K562 (cell line): ENCODE data around the gene TMEM143. TPM values are rescaled to one million over a fixed set of nuclear protein-coding genes. Genes with fewer than 3 reads are reported as not detected.
A peak's percentile ranks its signal among the peaks of the same experiment; 100 is the strongest.

Experiments used
- BDP1 ChIP-seq: IDR thresholded peaks from 3 replicates; pipeline ENCODE4 v1.6.1; 2011; ENCODE audit not compliant: insufficient read length, insufficient read depth
- HCFC1 ChIP-seq: IDR thresholded peaks from 2 replicates; pipeline ENCODE4 v1.6.1; 2012; ENCODE audit warnings: low read depth, low read length, improper control_type of control experiment
- MAZ ChIP-seq, 2 experiments: fragments of 450-650 bp in 1 of 2; sonication (generic) in 1 of 2; formaldehyde crosslinking; IDR thresholded peaks in 1 of 2; conservative IDR thresholded peaks in 1 of 2; 2 replicates each; pipeline versions ENCODE4 v1.4.0 to v1.5.0; 2020; ENCODE audit warnings: mild to moderate bottlenecking in 1 of 2, missing genetic modification reagents in 1 of 2
- MYNN ChIP-seq, 2 experiments: sonication (generic); formaldehyde crosslinking in 1 of 2; IDR thresholded peaks; 2 replicates each; pipeline versions ENCODE4 v1.5.0 to v1.6.1; 2016 to 2020; ENCODE audit warnings: antibody characterized with exemption in 1 of 2, missing genetic modification reagents in 1 of 2
- SMAD1 ChIP-seq: fragments of 150-350 bp; IDR thresholded peaks from 2 replicates; pipeline ENCODE4 v1.6.1; 2014; ENCODE audit warnings: low read length, low read depth; ENCODE audit not compliant: partially characterized antibody
- polyA plus RNA-seq, 8 experiments: library from polyadenylated mRNA; depleted of rRNA in 4 of 8; stranded (reverse) in 5 of 8; unstranded in 3 of 8; fragments of >200 nt; fragmentation: Nextera tagmentation in 2 of 8; fragmentation: Illumina TruSeq in 1 of 8; extraction: Ambion mirVana in 2 of 8; extraction: Trizol in 1 of 8; gene quantifications; 2 replicates each; pipeline versions ENCODE4 v1.2.1 to v1.2.3, GENCODE V29; 2011 to 2014; ENCODE audit warnings: inconsistent platforms in 1 of 8, missing spikeins in 1 of 8
- total RNA-seq, 7 experiments: library from RNA; depleted of rRNA in 6 of 7; stranded (reverse); fragments of >200 nt in 6 of 7; fragmentation: Illumina TruSeq in 2 of 7; extraction: Trizol in 2 of 7; gene quantifications; 2 replicates each; pipeline versions ENCODE4 v1.2.1 to v1.2.3, GENCODE V29; 2011 to 2021; ENCODE audit warnings: low replicate concordance in 1 of 7
- TF ChIP-seq, protein P1 (sequence below), 2 experiments: fragments of 450-650 bp in 1 of 2; sonication (generic) in 1 of 2; formaldehyde crosslinking in 1 of 2; IDR thresholded peaks; 2 replicates each; pipeline versions ENCODE4 v1.7.1 to v1.9.0; 2016 to 2022; ENCODE audit warnings: inconsistent platforms in 1 of 2, mild to moderate bottlenecking in 1 of 2, missing genetic modification reagents in 1 of 2
- TF ChIP-seq, protein P2 (sequence below), 2 experiments: fragments of 450-650 bp in 1 of 2; IDR thresholded peaks; 2 replicates each; pipeline ENCODE4 v1.6.1; 2011 to 2017; ENCODE audit warnings: low read depth in 2 of 2, antibody characterized with exemption in 1 of 2, borderline replicate concordance in 1 of 2, low read length in 1 of 2, mild to moderate bottlenecking in 1 of 2, mixed read lengths in 1 of 2; ENCODE audit not compliant: control insufficient read depth in 1 of 2
- TF ChIP-seq, protein P3 (sequence below): sonication (generic); formaldehyde crosslinking; IDR thresholded peaks from 2 replicates; pipeline ENCODE4 v1.9.0; 2022; ENCODE audit warnings: mild to moderate bottlenecking, missing genetic modification reagents
- TF ChIP-seq, protein P4 (sequence below): fragments of 250-450 bp; sonication (Bioruptor Pico); IDR thresholded peaks from 2 replicates; pipeline ENCODE4 v1.9.0; 2021; ENCODE audit warnings: mild to moderate bottlenecking, inconsistent platforms

TMEM143 gene
- total and polyA plus RNA-seq, 9 of the 15 experiments (the other 6 are each of a cell fraction or from before 2014, with no cell fraction given), result 0.66 to 8.8 (median 4.3) TPM

DNA sequence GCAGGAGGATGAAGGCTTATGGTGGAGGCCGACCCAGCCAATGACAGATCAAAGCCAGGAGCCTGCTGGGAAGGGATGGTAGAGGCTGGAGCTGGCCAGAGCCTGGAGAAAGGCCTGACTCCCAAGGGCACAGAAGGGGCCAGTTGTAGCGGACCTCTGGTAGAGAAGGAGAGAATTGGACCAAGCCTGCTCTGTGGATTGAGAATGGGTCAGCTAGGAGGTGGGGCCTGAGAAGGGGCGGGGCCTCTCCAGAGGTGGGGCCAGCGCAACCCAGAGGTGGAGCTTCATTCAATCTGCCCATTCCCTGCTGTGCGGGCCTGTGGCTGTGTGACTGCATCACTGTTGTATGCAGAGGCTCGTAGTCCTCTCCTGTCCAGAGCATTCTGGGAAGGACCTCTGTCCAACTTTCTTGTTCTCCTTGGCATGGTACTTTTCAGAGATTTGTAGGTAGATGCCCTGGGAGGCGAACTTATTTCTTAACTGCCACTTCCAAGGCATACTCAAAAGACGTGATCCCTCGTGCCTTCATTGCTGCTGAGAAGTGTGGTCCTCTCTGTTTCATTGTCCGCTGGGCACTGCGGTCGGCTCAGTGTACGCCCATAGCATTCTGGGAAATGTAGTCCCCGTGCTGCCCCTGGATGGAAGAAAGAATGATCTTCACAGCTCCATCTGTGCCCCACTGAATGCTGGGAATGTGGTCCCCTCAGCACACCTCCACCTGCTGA lies 36.4 kb upstream of the TMEM143 start (continued):
- TF ChIP-seq, protein P1, sequence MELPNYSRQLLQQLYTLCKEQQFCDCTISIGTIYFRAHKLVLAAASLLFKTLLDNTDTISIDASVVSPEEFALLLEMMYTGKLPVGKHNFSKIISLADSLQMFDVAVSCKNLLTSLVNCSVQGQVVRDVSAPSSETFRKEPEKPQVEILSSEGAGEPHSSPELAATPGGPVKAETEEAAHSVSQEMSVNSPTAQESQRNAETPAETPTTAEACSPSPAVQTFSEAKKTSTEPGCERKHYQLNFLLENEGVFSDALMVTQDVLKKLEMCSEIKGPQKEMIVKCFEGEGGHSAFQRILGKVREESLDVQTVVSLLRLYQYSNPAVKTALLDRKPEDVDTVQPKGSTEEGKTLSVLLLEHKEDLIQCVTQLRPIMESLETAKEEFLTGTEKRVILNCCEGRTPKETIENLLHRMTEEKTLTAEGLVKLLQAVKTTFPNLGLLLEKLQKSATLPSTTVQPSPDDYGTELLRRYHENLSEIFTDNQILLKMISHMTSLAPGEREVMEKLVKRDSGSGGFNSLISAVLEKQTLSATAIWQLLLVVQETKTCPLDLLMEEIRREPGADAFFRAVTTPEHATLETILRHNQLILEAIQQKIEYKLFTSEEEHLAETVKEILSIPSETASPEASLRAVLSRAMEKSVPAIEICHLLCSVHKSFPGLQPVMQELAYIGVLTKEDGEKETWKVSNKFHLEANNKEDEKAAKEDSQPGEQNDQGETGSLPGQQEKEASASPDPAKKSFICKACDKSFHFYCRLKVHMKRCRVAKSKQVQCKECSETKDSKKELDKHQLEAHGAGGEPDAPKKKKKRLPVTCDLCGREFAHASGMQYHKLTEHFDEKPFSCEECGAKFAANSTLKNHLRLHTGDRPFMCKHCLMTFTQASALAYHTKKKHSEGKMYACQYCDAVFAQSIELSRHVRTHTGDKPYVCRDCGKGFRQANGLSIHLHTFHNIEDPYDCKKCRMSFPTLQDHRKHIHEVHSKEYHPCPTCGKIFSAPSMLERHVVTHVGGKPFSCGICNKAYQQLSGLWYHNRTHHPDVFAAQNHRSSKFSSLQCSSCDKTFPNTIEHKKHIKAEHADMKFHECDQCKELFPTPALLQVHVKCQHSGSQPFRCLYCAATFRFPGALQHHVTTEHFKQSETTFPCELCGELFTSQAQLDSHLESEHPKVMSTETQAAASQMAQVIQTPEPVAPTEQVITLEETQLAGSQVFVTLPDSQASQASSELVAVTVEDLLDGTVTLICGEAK (IDR thresholded peaks at IDR 0.05), result peak; percentile 86
- TF ChIP-seq, protein P1 (CRISPR knock-in tag; IDR thresholded peaks at IDR 0.05), result no peak; the same call in 1 of the 2 replicates
- TF ChIP-seq, protein P2, sequence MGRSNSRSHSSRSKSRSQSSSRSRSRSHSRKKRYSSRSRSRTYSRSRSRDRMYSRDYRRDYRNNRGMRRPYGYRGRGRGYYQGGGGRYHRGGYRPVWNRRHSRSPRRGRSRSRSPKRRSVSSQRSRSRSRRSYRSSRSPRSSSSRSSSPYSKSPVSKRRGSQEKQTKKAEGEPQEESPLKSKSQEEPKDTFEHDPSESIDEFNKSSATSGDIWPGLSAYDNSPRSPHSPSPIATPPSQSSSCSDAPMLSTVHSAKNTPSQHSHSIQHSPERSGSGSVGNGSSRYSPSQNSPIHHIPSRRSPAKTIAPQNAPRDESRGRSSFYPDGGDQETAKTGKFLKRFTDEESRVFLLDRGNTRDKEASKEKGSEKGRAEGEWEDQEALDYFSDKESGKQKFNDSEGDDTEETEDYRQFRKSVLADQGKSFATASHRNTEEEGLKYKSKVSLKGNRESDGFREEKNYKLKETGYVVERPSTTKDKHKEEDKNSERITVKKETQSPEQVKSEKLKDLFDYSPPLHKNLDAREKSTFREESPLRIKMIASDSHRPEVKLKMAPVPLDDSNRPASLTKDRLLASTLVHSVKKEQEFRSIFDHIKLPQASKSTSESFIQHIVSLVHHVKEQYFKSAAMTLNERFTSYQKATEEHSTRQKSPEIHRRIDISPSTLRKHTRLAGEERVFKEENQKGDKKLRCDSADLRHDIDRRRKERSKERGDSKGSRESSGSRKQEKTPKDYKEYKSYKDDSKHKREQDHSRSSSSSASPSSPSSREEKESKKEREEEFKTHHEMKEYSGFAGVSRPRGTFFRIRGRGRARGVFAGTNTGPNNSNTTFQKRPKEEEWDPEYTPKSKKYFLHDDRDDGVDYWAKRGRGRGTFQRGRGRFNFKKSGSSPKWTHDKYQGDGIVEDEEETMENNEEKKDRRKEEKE (IDR thresholded peaks at IDR 0.05; ENCODE audit: borderline replicate concordance in 1 of 2, control insufficient read depth in 1 of 2, low read depth in 2 of 2, low read length in 1 of 2), result no peak
- TF ChIP-seq SMAD1, result no peak
- peak; percentile 79 for TF ChIP-seq HCFC1
- no peak for TF ChIP-seq BDP1
- no peak for TF ChIP-seq MYNN (IDR thresholded peaks at IDR 0.05)
- no peak for TF ChIP-seq MYNN (CRISPR knock-in tag; IDR thresholded peaks at IDR 0.05)
- TF ChIP-seq, protein P3, sequence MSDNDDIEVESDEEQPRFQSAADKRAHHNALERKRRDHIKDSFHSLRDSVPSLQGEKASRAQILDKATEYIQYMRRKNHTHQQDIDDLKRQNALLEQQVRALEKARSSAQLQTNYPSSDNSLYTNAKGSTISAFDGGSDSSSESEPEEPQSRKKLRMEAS, result 0 out of 2 replicates have a peak, but pooled peaks have one; percentile 9
- peak in 1 of 2 experiments; percentile 8; a peak in 1 of 4 replicates for TF ChIP-seq MAZ (CRISPR knock-in tag; conservative IDR thresholded peaks at IDR 0.05 in 1 of 2, IDR thresholded peaks at IDR 0.05 in 1 of 2)
- TF ChIP-seq, protein P4, sequence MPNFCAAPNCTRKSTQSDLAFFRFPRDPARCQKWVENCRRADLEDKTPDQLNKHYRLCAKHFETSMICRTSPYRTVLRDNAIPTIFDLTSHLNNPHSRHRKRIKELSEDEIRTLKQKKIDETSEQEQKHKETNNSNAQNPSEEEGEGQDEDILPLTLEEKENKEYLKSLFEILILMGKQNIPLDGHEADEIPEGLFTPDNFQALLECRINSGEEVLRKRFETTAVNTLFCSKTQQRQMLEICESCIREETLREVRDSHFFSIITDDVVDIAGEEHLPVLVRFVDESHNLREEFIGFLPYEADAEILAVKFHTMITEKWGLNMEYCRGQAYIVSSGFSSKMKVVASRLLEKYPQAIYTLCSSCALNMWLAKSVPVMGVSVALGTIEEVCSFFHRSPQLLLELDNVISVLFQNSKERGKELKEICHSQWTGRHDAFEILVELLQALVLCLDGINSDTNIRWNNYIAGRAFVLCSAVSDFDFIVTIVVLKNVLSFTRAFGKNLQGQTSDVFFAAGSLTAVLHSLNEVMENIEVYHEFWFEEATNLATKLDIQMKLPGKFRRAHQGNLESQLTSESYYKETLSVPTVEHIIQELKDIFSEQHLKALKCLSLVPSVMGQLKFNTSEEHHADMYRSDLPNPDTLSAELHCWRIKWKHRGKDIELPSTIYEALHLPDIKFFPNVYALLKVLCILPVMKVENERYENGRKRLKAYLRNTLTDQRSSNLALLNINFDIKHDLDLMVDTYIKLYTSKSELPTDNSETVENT (CRISPR knock-in tag), result no peak
